Fibroblast of villous mesenchyme (primary cell): ENCODE results near the gene JAKMIP2. TPM values are rescaled to one million over a fixed set of nuclear protein-coding genes. Genes with fewer than 3 reads are reported as not detected.

Experiments used
- DNase-seq: peaks from one replicate; pipeline ENCODE4 v3.0.0-alpha.2; 2010; ENCODE audit warnings: low read depth
- H3K4me3 ChIP-seq: 2 replicates; pipeline ENCODE4 v1.5.1; 2011; ENCODE audit warnings: low read depth, mild to moderate bottlenecking, low read length
- total RNA-seq: library from RNA; depleted of rRNA; stranded (reverse); fragments of >200 nt; gene quantifications from 2 replicates; pipeline ENCODE4 v1.2.3, GENCODE V29; 2012
- TF ChIP-seq, protein P1 (sequence below): IDR thresholded peaks from 2 replicates; pipeline ENCODE4 v1.5.1; 2012; ENCODE audit warnings: low read depth, mild to moderate bottlenecking, low read length; ENCODE audit not compliant: insufficient read depth

The JAKMIP2 gene
- total RNA-seq, 1 donor = 3.5 TPM

DNA sequence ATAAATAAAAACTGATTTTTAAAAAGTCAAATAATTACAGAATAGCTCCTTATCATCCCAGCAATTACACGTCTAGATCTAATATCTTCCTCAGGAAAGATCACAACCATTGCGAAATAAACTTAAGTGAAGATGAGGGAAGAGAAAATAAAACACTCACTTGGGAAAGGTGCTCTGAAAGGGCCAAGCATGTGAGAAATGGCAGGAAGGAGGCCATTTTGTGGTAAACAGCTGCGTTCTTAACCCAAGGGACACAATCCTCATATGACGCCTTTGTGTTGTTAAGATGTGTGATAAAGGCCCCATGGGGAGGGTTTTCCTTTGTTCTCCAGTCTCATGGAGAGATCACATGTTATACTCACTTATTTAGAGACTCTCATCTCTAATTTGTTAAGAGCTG is 32.5 kb downstream of the JAKMIP2 start:
- TF ChIP-seq, protein P1, sequence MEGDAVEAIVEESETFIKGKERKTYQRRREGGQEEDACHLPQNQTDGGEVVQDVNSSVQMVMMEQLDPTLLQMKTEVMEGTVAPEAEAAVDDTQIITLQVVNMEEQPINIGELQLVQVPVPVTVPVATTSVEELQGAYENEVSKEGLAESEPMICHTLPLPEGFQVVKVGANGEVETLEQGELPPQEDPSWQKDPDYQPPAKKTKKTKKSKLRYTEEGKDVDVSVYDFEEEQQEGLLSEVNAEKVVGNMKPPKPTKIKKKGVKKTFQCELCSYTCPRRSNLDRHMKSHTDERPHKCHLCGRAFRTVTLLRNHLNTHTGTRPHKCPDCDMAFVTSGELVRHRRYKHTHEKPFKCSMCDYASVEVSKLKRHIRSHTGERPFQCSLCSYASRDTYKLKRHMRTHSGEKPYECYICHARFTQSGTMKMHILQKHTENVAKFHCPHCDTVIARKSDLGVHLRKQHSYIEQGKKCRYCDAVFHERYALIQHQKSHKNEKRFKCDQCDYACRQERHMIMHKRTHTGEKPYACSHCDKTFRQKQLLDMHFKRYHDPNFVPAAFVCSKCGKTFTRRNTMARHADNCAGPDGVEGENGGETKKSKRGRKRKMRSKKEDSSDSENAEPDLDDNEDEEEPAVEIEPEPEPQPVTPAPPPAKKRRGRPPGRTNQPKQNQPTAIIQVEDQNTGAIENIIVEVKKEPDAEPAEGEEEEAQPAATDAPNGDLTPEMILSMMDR = no peak
- no peak for DNase-seq
- H3K4me3 ChIP-seq = no peak overlapping the region

DNA sequence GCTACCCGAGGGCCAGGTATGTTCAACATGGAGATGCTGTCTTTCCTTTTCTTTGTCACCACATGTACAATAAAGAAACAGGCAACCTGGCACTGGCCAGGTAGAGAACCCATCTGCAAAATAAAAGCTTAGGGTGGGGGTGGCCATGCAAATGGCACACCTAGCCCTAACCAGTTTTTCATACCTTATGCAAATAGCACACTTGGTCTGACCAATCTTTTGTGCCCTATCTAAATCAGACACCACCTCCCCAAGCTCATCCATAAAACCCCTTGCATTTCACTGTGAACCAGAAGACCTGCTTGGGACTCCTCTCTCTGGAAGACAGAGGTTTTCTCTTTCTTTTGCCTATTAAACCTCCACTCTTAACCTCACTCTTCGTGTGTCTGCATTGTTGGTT is 33.9 kb downstream of the JAKMIP2 start:
- TF ChIP-seq, protein P1 = no peak
- no peak overlapping the region for H3K4me3 ChIP-seq
- no peak for DNase-seq

DNA sequence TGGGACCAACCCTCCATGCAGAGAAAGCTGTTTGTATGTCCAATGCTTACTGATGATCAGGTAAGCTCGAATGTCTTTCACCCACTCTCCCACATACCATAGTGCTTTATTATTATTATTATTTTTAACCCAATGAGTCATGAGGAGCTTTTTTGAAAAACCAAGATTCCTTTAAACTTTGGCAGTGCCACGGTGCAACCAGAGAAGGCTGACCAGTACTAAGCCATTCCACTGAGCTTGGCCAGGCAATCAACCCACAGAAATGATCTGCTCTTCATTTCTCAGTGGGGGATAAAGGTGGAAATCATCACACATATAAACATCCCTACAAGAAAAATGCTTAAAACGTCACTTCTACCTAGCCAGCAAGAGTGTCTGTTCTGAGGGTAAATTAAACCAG is 35.5 kb downstream of the JAKMIP2 start:
- H3K4me3 ChIP-seq = no peak overlapping the region
- DNase-seq = no peak
- TF ChIP-seq, protein P1 = no peak

DNA sequence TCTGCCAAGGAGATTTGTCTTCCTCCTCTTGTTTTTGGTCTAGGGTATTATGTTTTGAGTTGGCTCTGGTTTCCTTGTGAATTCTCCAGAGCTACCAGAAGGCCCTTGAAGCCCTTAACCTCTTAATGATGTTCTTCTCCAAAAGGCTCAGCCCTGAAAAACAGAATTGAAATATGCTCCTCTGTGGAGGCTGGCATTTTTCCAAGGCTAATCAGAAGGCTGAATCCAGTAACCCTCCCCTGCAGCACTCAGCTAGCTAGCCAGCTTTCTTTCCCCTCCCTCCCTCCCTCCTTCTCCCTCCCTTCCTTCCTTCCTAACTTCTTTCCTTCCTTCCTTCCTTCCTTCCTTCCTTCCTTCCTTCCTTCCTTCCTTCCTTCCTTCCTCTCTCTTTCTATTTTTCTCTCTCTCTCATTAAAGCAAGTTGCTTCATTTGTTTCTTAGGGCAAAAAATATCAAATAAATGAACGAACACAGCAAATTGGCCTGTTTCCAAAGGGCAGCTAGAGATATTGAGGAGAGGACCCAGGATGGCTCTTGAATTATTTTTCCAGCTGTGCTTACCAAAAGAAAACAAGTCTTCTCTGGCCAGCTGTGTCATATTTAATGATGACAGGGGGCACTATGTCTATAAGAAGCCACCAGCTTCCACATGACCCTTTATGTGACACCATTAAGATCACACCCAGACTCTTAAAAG is 38.7 kb downstream of the JAKMIP2 start:
- TF ChIP-seq, protein P1 = no peak
- no peak overlapping the region for H3K4me3 ChIP-seq
- no peak for DNase-seq

DNA sequence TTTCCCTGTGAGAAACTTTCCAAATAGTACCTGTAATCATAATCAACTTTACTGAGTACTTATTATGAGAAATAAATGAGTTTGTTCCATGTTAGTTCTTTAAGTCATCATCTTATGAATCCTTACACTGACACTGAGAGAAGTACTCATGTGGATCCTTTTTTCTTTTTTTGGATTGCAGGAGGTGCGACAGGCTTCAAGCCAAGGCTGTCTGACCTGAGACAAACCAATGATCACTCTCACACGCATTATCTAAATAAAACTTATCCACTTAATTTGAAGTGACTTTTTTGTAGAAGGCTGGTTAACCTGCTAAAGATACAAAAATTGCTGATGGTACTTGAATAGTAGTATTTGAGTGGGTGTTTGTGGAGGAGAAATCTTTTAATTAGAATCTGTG is 39.5 kb downstream of the JAKMIP2 start:
- H3K4me3 ChIP-seq = no peak overlapping the region
- TF ChIP-seq, protein P1 = no peak
- DNase-seq = no peak

DNA sequence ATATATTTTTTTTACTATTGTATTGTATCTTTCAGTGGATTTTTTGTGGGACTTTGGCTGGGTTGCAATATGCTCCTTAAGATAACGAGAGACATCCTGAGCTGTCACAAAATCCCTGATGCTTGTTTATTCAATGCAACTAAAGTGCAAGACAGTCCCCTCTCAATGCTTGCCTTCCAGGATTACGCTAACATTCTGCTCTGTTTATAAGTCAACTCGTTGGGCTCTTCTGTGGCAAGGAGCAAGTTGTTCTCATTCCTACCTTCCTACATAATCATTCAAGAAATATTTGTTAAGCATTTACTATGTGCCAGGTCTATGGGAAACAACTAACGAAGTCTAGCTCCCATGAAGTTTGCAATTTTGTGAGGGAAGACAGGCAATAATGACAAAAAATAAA is 40.4 kb downstream of the JAKMIP2 start:
- DNase-seq = no peak
- TF ChIP-seq, protein P1 = no peak
- H3K4me3 ChIP-seq = no peak overlapping the region

DNA sequence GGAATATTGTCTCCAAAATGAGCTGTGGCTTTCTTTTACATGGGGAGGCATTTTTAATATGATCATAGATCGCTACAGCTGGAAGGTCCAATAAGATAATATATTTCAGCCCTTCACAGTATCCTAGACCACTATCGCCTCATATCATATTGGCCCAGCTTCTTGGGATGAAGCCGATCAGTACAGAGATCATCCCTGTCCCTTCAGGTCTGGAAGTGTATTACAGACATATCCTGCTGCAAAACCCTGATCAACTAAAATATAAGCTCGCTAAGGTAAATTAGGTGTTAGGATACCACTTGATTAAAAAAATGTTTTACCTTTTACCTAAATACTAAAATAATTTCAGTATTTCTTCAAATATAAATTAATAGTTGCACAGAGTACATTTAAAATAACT is 41.7 kb downstream of the JAKMIP2 start:
- no peak overlapping the region for H3K4me3 ChIP-seq
- no peak for DNase-seq
- TF ChIP-seq, protein P1 = no peak
